ENCODE data around the gene RBM5.

- TF ChIP-seq ZFX (IDR thresholded peaks at IDR 0.05) (no peak), CTCF (conservative IDR thresholded peaks at IDR 0.05) (no peak)
Measured at GRCh38 chr3:50146316-50146901, 57.7 kb downstream of the RBM5 start.

All from C4-2B (cell line).